ACHN (cell line): ENCODE measurements around the gene FGF11.

ENCODE experiments used
- DNase-seq: peaks from one replicate; pipeline ENCODE4 v3.0.0-alpha.2; 2015
- in situ Hi-C: cut with HindIII; loops from 2 replicates; pipeline ENCODE4 v1.10.0; 2017; ENCODE audit warnings: low sequenced_read_pairs, low pct_ligation_motif_present, low pct_unique_long_range_greater_than_20kb

Gene FGF11

GRCh38 chr17:7407485-7408251 lies 31.6 kb upstream of the FGF11 start, which contains the start of gene NLGN2:
Gene NLGN2 (plus strand): TSS chr17:7407845. CDS start chr17:7408256, 411 bp downstream.
- in situ Hi-C loops = no loop called here

GRCh38 chr17:7408252-7408727 lies 31.0 kb upstream of the FGF11 start:
- in situ Hi-C loops = no loop called here

More at GRCh38 chr17:7407485-7408251, 31.6 kb upstream of the FGF11 start, which contains the start of gene NLGN2:
- DNase-seq = no peak

GRCh38 chr17:7408863-7409262 lies 30.4 kb upstream of the FGF11 start:
- no peak for DNase-seq
- in situ Hi-C loops = no loop called here

More at GRCh38 chr17:7408252-7408727, 31.0 kb upstream of the FGF11 start:
- DNase-seq = no peak

GRCh38 chr17:7409716-7410115 lies 29.6 kb upstream of the FGF11 start:
- in situ Hi-C loops = no loop called here

GRCh38 chr17:7410634-7411426 lies 28.5 kb upstream of the FGF11 start:
- in situ Hi-C loops = no loop called here
- DNase-seq = no peak

More at GRCh38 chr17:7409716-7410115, 29.6 kb upstream of the FGF11 start:
- no peak for DNase-seq

GRCh38 chr17:7411427-7411750 lies 27.9 kb upstream of the FGF11 start:
- in situ Hi-C loops = no loop called here
- no peak for DNase-seq

GRCh38 chr17:7413346-7413985 lies 25.8 kb upstream of the FGF11 start:
- no peak for DNase-seq
- in situ Hi-C loops = no loop called here

- DNase-seq = no peak
- in situ Hi-C loops = no loop called here
Observed at GRCh38 chr17:7414837-7415236, 24.5 kb upstream of the FGF11 start.

GRCh38 chr17:7415784-7416183 lies 23.5 kb upstream of the FGF11 start:
- in situ Hi-C loops = no loop called here
- no peak for DNase-seq

GRCh38 chr17:7416323-7416722 lies 23.0 kb upstream of the FGF11 start:
- no peak for DNase-seq

GRCh38 chr17:7417056-7417655 lies 22.2 kb upstream of the FGF11 start:
- in situ Hi-C loops = no loop called here
- no peak for DNase-seq

More at GRCh38 chr17:7416323-7416722, 23.0 kb upstream of the FGF11 start:
- in situ Hi-C loops = no loop called here

GRCh38 chr17:7418472-7419152 lies 20.7 kb upstream of the FGF11 start:
- in situ Hi-C loops = no loop called here

GRCh38 chr17:7419819-7420610 lies 19.3 kb upstream of the FGF11 start, which contains the start of gene SPEM1:
Gene SPEM1 (plus strand): TSS chr17:7420324. CDS start chr17:7420385, 61 bp downstream.
- no peak for DNase-seq
- in situ Hi-C loops = no loop called here

More at GRCh38 chr17:7418472-7419152, 20.7 kb upstream of the FGF11 start:
- no peak for DNase-seq

- in situ Hi-C loops = no loop called here
- DNase-seq = no peak
Observed at GRCh38 chr17:7421186-7421585, 18.1 kb upstream of the FGF11 start.

GRCh38 chr17:7423679-7424078 lies 15.6 kb upstream of the FGF11 start:
- DNase-seq = no peak
- in situ Hi-C loops = no loop called here

GRCh38 chr17:7425316-7425715 lies 14.0 kb upstream of the FGF11 start, which contains the start of gene SPEM2:
Gene SPEM2 (plus strand): TSS chr17:7425616. CDS start chr17:7425689, 73 bp downstream.
- in situ Hi-C loops = no loop called here

GRCh38 chr17:7425756-7426155 lies 13.6 kb upstream of the FGF11 start:
- in situ Hi-C loops = no loop called here
- DNase-seq = no peak

More at GRCh38 chr17:7425316-7425715, 14.0 kb upstream of the FGF11 start, which contains the start of gene SPEM2:
- no peak for DNase-seq
